Measurements from ENCODE around the gene SCUBE2.
A peak's percentile ranks its signal among the peaks of the same experiment; 100 is the strongest.
"Not testable (repeated sequence)": the region's sequence is repeated elsewhere in the genome, so short reads cannot be mapped to it uniquely, and the experiment has no call there.

The SCUBE2 gene

GRCh38 chr11:9104580-9104979 is 13.2 kb upstream of the SCUBE2 start:
- no peak for DNase-seq

GRCh38 chr11:9103542-9104276 is 12.3 kb upstream of the SCUBE2 start:
- no peak for DNase-seq

GRCh38 chr11:9099617-9100016 is 8.2 kb upstream of the SCUBE2 start:
- no peak for DNase-seq

- DNase-seq: not testable (repeated sequence)
Observed at GRCh38 chr11:9098455-9098854, 7.1 kb upstream of the SCUBE2 start.

- not testable (repeated sequence) for DNase-seq
Observed at GRCh38 chr11:9097186-9097943, 6.0 kb upstream of the SCUBE2 start.

- no peak for DNase-seq
Observed at GRCh38 chr11:9096427-9096826, 5.0 kb upstream of the SCUBE2 start.

- peak; percentile 11 to 33 for DNase-seq
Observed at GRCh38 chr11:9095421-9095820, 4.0 kb upstream of the SCUBE2 start.

- no peak for DNase-seq
Observed at GRCh38 chr11:9094420-9094819, 3.0 kb upstream of the SCUBE2 start.

GRCh38 chr11:9092853-9093778 is 1.7 kb upstream of the SCUBE2 start:
- DNase-seq: peak in 1 of 2 donors; percentile 11

- no peak for DNase-seq
Observed at GRCh38 chr11:9092072-9092471, 673 bp upstream of the SCUBE2 start.

GRCh38 chr11:9090488-9091043 is 833 bp downstream of the SCUBE2 start:
- no peak for DNase-seq

- DNase-seq: no peak
Observed at GRCh38 chr11:9089636-9090035, 1.8 kb downstream of the SCUBE2 start.

GRCh38 chr11:9089061-9089460 is 2.3 kb downstream of the SCUBE2 start:
- no peak for DNase-seq

GRCh38 chr11:9082575-9082974 is 8.8 kb downstream of the SCUBE2 start:
- no peak for DNase-seq

GRCh38 chr11:9081153-9081552 is 10.2 kb downstream of the SCUBE2 start:
- no peak for DNase-seq

- DNase-seq: no peak
Observed at GRCh38 chr11:9078113-9079086, 13.0 kb downstream of the SCUBE2 start.

GRCh38 chr11:9077164-9077563 is 14.2 kb downstream of the SCUBE2 start:
- no peak for DNase-seq

GRCh38 chr11:9076661-9077060 is 14.7 kb downstream of the SCUBE2 start:
- no peak for DNase-seq

GRCh38 chr11:9076046-9076445 is 15.4 kb downstream of the SCUBE2 start:
- DNase-seq: no peak

- no peak for DNase-seq
Observed at GRCh38 chr11:9075556-9075955, 15.8 kb downstream of the SCUBE2 start.

- DNase-seq: no peak
Observed at GRCh38 chr11:9074338-9075029, 16.9 kb downstream of the SCUBE2 start.

Measured in inflammatory macrophage (primary cell).